NCI-H128 (cell line): Measurements from ENCODE around the gene PIEZO1.
"Not testable (repeated sequence)": the region's sequence is repeated elsewhere in the genome, so short reads cannot be mapped to it uniquely, and the experiment has no call there.

ENCODE experiments used
- DNase-seq: peaks from one replicate; lab custom pipeline; 2025; ENCODE audit not compliant: unreplicated experiment; lab: John Stamatoyannopoulos, UW

The PIEZO1 gene

GRCh38 chr16:88804552-88805339, 19.7 kb upstream of the PIEZO1 start:
- no peak for DNase-seq

DNA sequence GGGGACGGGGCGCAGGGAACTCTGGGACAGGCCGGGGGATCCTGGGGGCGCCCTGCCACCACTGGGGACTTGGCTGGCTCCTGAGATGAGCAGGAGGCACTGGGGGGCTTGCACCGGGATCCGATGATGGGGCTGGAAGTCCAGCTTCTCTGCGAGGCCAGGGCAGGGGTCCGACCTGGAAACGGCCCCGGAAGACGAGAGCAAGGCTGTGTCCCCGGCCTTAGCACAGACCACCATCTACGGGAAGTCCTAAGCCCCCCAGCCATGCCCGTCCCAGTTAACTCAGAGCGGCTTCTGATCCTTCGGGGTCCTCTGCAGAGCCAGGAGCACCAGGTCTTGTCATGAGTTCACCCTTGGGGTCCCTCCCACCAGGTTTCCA, 19.1 kb upstream of the PIEZO1 start:
- DNase-seq = no peak

DNA sequence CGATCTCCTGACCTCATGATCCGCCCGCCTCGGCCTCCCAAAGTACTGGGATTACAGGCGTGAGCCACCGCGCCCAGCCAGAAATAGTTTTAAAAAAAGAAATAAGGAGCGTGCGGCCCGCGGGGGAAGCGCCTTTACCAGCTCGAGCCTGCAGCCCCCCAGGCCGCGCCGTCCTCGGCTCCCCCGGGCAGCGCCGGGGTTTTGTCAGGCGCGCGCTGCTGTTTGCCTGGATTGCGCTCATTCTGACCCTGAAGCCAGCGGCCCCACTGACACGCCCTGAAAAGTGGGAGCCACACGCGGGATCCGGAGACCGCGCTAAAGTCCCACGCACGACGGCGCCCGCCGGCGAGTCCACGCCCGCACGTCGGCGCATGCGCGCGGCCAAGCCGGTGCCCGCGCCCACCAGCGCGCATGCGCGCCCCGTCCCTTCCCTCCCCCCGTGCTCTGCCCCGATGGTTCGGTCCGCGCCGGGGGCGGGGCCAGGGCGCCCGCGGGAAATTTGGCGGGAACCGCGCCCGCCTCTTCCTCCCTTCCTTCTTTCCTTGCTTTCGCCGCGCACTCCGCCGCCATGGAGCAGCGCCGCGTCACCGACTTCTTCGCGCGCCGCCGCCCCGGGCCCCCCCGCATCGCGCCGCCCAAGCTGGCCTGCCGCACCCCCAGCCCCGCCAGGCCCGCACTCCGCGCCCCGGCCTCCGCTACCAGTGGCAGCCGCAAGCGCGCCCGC, 18.4 kb upstream of the PIEZO1 start, which contains the start of gene CDT1:
Gene CDT1 (plus strand): TSS at position 526 of the 724 bp plus-strand sequence. CDS start 43 bp downstream, at position 569.
- peak; percentile 17 for DNase-seq

DNA sequence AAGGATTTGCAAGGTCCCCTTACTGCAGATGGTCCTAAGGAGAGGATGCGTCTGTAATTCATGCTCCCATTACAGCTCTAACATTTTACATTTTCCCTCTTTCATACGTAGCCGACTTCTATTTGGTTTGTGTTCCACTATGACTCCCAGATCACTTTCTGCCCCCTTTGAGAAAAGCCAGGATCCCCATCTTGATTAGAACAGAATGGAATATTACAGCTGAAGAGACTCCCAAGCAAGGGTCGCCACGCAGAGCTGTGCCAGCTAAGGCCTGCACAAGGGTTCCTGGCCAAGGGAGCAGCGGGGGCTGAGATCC, 15.2 kb upstream of the PIEZO1 start:
- no peak for DNase-seq

GRCh38 chr16:88799569-88800276, 14.7 kb upstream of the PIEZO1 start:
- no peak for DNase-seq

- no peak for DNase-seq
Observed at GRCh38 chr16:88798772-88799455, 13.9 kb upstream of the PIEZO1 start.

GRCh38 chr16:88798073-88798472, 13.1 kb upstream of the PIEZO1 start:
- no peak for DNase-seq

- no peak for DNase-seq
Observed at GRCh38 chr16:88796278-88796677, 11.3 kb upstream of the PIEZO1 start.

DNA sequence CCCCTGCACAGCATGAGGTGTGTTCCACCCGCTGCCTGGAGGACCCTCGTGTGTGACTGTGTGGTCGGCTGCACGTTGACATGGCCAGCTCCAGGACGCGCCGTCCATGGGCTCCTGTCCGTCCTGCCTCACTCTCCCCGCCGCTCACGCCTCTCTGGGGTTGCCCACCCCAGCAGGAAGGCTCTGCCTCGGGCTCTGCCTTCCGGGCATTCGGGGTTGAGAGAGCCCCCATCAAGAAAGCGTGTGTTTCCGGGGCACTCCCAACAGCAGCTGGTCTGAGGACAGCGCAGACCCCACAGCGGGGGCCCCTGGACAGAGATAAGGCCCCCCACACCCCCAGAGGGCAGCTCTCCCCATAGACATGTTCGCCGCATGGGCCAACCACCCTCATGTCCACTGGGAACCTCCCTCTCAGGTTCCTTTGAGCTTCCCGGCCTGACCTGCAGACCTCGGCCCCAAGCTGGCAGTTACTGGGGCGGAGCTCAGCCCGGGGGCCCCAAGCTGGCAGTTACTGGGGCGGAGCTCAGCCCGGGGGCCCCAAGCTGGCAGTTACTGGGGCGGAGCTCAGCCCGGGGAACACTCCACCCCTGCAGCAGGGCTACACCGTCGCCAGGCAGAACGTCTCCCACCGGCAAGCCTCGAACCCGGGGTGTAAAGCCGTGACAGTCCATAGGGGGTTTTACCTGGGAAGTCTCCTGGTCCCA, 8.4 kb upstream of the PIEZO1 start:
- DNase-seq = no peak

DNA sequence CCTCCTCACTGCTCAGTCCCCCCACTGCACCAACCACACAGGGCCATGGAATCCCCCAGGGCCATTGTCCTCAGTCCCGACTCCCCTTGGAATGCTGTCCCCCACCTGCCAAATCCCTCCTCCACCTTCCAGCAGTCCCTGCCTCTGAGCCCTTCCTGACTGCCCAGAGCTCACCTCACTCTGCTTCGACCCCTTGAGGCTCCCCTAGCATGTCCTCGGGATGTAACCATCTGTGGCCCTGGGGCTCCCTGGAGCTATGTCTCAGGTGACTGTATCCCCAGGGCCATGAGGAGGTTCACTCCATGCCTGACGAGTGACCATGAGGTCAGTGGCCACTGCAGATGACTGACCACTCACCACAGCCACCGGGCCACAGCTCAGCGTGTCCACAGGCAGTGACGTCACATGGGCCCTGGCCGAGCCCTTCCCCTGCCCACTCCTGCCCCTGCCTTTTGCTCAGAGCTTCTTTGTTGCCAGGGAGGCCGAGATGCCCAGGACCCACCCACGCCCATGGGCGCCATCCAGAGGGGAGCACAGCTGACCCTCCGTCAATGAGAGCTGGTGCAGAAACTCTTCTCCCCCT, 7.7 kb upstream of the PIEZO1 start:
- no peak for DNase-seq

DNA sequence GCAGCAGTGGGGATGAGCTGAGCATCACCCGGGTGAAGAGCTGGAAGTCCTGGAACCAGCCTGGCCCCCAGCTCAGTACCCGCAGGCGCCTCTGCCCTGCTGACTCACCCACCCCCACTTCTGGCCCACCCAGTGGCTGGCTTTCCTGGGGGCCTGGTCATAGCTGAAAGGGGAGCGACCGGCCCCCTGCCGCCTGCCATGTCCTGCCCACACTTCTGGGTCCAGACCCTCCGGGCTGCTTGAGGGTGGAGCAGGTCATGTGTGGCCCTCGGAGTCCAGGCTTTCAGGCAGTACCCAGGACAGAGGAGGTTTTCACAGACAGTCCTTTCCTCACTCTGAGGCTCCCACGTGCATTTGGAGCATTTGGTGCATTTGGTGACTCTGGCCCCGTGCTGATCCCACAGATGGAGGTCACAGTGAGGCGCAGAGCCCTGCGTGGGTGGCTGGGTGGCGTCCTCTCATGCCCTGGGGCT, 7.1 kb upstream of the PIEZO1 start:
- DNase-seq = no peak

DNA sequence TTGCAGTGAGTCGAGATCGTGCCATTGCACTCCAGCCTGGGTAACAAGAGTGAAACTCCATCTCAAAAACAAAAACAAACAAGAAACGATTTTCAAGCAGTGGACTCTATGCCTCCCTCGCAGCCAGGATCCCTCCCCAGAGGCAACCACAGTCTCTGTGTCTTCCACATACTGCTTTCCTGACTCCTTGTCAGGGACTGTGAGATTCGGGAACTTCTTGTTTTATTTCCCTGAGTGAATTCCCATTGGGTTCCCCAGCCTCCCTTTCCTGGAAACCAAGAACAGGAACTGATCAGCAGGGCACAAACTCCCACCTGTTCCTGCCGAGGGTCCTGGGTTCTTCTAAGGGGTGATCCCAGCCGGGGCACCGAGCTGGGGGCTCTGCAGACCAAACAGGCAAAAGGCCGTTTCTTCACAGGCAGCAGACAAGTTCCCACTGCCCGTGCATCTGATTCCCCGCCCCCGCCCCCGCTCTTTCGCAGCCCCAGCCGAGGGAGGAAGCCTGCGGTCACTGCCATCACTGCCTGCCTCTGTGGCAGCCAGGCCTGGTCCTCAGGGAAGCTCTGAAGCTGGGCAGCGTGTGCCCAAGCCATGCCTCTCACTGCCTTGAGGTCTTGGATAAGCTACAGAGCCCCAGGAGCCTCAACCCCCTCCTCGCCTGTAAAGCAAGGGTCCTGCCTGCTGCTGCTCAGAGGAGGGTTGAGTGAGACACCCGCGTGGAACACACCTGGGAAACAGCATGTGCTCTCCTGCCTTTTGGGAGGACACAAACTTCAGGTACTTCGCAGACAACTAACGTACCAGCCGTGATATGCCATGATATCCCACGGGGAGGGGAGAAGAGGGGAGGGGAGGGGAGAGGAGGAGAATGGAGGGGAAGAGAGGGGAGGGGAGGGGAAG, 5.5 kb upstream of the PIEZO1 start:
- no peak for DNase-seq

DNA sequence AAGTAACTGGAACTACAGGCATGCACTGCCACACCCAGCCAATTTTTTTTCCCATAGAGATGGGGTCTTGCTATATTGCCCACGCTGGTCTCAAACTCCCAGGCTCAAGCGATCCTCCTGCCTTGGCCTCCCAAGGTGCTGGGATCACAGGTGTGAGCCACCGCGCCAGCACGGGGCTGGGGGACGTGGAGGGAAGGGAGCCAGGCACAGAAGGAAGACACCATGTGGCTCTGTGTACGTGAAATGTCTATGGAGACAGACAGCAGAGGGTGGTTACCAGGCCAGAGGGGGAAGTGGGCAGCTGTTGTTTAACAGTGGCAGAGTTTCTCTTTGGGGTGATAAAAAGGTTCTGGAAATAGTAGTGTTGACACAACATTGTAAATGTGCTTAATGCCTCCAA, 4.6 kb upstream of the PIEZO1 start:
- DNase-seq = no peak

DNA sequence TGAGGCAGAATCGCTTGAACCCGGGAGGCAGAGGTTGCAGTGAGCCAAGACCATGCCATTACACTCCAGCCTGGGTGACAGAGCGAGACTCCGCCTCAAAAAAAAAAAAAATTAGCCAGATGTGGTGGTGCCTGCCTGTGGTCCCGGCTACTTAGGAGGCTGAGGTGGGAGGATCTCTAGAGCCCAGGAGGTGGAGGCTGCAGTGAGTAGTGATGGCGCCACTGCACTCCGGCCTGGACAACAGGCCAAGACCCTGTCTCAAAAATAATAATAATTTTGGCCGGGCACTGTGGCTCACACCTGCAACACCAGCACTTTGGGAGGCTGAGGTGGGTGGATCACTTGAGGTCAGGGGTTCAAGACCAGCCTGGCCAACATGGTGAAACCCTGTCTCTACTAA, 3.7 kb upstream of the PIEZO1 start:
- not testable (repeated sequence) for DNase-seq

DNA sequence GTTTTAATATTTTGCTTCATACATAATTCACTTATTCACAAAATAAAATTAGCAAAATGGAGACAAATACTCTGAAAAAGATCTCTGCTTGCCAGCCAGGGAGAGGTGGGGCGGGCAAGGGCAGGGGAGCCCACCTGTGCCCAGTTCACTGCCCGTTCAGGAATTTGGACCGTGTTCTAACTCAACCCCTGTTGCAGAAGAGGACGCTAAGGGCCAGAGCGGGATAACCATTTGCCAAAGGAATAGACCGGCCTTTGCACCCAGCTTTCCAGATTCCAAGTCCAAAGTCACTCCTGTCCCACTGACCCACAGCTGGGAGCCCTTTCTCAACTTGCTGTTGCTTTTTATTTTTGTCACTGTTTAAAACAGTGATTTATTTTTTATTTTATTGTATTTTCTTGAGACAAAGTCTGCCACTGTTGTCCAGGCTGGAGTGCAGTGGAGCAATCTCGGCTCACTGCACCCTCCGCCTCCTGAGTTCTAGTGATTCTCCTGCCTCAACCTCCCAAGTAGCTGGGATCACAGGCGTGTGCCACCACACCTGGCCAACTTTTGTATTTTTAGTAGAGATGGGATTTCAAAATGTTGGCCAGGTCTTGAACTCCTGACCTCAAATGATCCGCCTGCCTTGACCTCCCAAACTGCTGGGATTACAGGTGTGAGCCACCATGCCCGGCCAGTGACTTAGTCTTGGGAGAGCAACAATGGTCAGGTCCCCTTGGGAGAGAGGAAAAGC, 2.7 kb upstream of the PIEZO1 start:
- DNase-seq = no peak

- DNase-seq = no peak
Observed at GRCh38 chr16:88784856-88785105, 239 bp downstream of the PIEZO1 start.

- DNase-seq = no peak
Observed at GRCh38 chr16:88784074-88784855, 755 bp downstream of the PIEZO1 start.

DNA sequence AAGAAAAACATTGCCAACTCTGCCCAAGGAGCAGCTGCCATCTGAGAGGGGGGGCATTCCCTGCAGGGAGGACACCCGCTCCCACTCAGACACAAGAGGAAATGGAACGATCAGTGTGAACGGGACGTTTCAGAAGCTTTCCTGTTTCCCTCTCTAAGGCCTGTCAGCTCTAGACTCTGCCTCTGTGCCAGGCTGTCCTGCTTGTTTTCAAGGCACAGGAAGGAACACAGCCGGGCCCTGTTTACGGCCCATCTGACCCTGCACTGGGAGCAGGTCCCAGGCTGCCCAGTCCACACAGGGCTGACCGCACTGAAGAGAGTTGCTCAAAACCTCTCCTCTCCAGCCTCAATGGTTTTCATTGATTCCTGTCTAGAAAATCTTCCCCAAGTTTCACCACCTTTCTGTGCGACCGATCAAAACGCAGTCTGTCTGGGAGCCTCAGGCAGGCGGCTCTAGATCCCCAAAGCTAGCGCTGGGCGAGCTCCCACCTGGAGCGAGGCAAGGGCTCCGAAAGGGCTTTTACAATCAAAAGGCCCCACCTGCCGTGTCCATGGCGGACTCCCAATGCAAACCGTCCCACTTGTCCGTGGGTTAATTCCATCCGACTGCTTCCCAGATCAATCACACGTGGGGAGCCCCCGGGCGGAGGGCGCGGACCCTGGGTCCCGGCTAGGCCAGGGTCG, 1.5 kb downstream of the PIEZO1 start:
- no peak for DNase-seq
